ENCODE measurements around the gene F2R.

The F2R gene

GRCh38 chr5:76729373-76730290 is 13.7 kb downstream of the F2R start:
- Histone ChIP-seq H3F3A (ENCODE audit: insufficient read depth, low read length) (no peaks in the 10 kb centered on the region), H3K79me2 (ENCODE audit: low read length) (no peaks in the 10 kb centered on the region), H3K9me2 (replicated peaks; ENCODE audit: insufficient read depth, low read length) (no peaks in the 10 kb centered on the region), H3K4me1 (ENCODE audit: low read length) (no peaks in the 10 kb centered on the region), H3K27me3 (replicated peaks; ENCODE audit: insufficient read depth, low read length) (no peaks in the 10 kb centered on the region), H3K4me3 (ENCODE audit: low read length) (no peak overlapping the region), H3K27ac (ENCODE audit: low read length) (no peak overlapping the region), H3K9me3 (replicated peaks; ENCODE audit: insufficient read depth, low read length) (no peaks in the 10 kb centered on the region), H4K20me1 (ENCODE audit: insufficient read depth, low read length) (no peaks in the 10 kb centered on the region), H3K4me2 (ENCODE audit: low read depth, low read length) (no peak overlapping the region), H3K9ac (ENCODE audit: low read length) (no peak overlapping the region), H3K36me3 (replicated peaks; ENCODE audit: insufficient read depth, low read length) (no peaks in the 10 kb centered on the region), H2AFZ (ENCODE audit: low read length) (no peak overlapping the region)
- TF ChIP-seq EZH2phosphoT487 (IDR thresholded peaks at IDR 0.05; ENCODE audit: low read length) (no peak), CTCF (IDR thresholded peaks at IDR 0.05; ENCODE audit: low read length) (no peak), EZH2 (optimal IDR thresholded peaks at IDR 0.05; ENCODE audit: low read depth, low read length) (no peak)
- no peak for DNase-seq

GRCh38 chr5:76732405-76733048 is 16.6 kb downstream of the F2R start:
- no peak overlapping the region for H3K4me3 ChIP-seq (ENCODE audit: low read length)
- H3K9ac ChIP-seq (ENCODE audit: low read length), result no peak overlapping the region
- no peak overlapping the region for H2AFZ ChIP-seq (ENCODE audit: low read length)
- no peak for DNase-seq
- no peak overlapping the region for H3K4me2 ChIP-seq (ENCODE audit: low read depth, low read length)
- H3K9me2 ChIP-seq (replicated peaks; ENCODE audit: insufficient read depth, low read length), result no peaks in the 10 kb centered on the region
- H3K79me2 ChIP-seq (ENCODE audit: low read length), result no peaks in the 10 kb centered on the region
- no peaks in the 10 kb centered on the region for H4K20me1 ChIP-seq (ENCODE audit: insufficient read depth, low read length)
- H3K36me3 ChIP-seq (replicated peaks; ENCODE audit: insufficient read depth, low read length), result no peaks in the 10 kb centered on the region
- no peaks in the 10 kb centered on the region for H3K27me3 ChIP-seq (replicated peaks; ENCODE audit: insufficient read depth, low read length)
- no peak for TF ChIP-seq EZH2 (optimal IDR thresholded peaks at IDR 0.05; ENCODE audit: low read depth, low read length)
- TF ChIP-seq CTCF (IDR thresholded peaks at IDR 0.05; ENCODE audit: low read length), result no peak
- TF ChIP-seq EZH2phosphoT487 (IDR thresholded peaks at IDR 0.05; ENCODE audit: low read length), result no peak
- no peaks in the 10 kb centered on the region for H3K9me3 ChIP-seq (replicated peaks; ENCODE audit: insufficient read depth, low read length)
- peaks cover 16% of the 10 kb centered on the region for H3F3A ChIP-seq (ENCODE audit: insufficient read depth, low read length)
- peaks cover 18% of the 10 kb centered on the region for H3K4me1 ChIP-seq (ENCODE audit: low read length)
- H3K27ac ChIP-seq (ENCODE audit: low read length), result no peak overlapping the region

- H3K36me3 ChIP-seq (replicated peaks; ENCODE audit: insufficient read depth, low read length), result no peaks in the 10 kb centered on the region
- H3K9me3 ChIP-seq (replicated peaks; ENCODE audit: insufficient read depth, low read length), result no peaks in the 10 kb centered on the region
- H2AFZ ChIP-seq (ENCODE audit: low read length), result no peak overlapping the region
- no peaks in the 10 kb centered on the region for H3K27me3 ChIP-seq (replicated peaks; ENCODE audit: insufficient read depth, low read length)
- H4K20me1 ChIP-seq (ENCODE audit: insufficient read depth, low read length), result no peaks in the 10 kb centered on the region
- H3K79me2 ChIP-seq (ENCODE audit: low read length), result no peaks in the 10 kb centered on the region
- H3K4me1 ChIP-seq (ENCODE audit: low read length), result peaks cover 23% of the 10 kb centered on the region
- TF ChIP-seq EZH2phosphoT487 (IDR thresholded peaks at IDR 0.05; ENCODE audit: low read length) (no peak), CTCF (IDR thresholded peaks at IDR 0.05; ENCODE audit: low read length) (no peak), EZH2 (optimal IDR thresholded peaks at IDR 0.05; ENCODE audit: low read depth, low read length) (no peak)
- H3F3A ChIP-seq (ENCODE audit: insufficient read depth, low read length), result peaks cover 21% of the 10 kb centered on the region
- H3K9me2 ChIP-seq (replicated peaks; ENCODE audit: insufficient read depth, low read length), result no peaks in the 10 kb centered on the region
- no peak for DNase-seq
- H3K4me2 ChIP-seq (ENCODE audit: low read depth, low read length), result no peak overlapping the region
- no peak overlapping the region for H3K27ac ChIP-seq (ENCODE audit: low read length)
- no peak overlapping the region for H3K4me3 ChIP-seq (ENCODE audit: low read length)
- H3K9ac ChIP-seq (ENCODE audit: low read length), result no peak overlapping the region
Measured at GRCh38 chr5:76733049-76733417, 17.1 kb downstream of the F2R start.

Data from MM.1S (cell line).